NCI-H1417 treated with DMSO at 0.1 percent for 48 hours (cell line): ENCODE measurements around the gene STAT3.
"Not testable (repeated sequence)": the region's sequence is repeated elsewhere in the genome, so short reads cannot be mapped to it uniquely, and the experiment has no call there.

Experiments used
- DNase-seq: peaks from one replicate; lab custom pipeline; 2025; lab: John Stamatoyannopoulos, UW

The STAT3 gene

DNA sequence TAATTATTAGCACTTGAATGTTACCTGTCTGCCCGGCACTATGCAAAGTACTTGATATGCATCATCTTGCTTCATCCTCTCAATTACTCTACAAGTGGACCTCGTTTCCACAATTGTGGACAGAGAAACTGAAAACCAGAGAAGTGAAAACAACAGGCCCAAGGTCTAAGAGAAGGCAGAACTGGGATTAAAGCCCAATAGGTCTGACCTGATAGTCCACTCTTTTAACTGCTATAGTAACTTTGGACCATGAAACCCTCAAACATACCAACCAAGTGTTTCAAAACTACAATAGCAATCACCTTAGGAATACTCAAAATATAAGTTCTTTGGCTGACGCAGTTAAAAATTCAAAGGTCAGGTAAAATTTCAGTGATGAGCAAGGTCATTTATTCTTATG, 7.3 kb downstream of the STAT3 start:
- no peak for DNase-seq

DNA sequence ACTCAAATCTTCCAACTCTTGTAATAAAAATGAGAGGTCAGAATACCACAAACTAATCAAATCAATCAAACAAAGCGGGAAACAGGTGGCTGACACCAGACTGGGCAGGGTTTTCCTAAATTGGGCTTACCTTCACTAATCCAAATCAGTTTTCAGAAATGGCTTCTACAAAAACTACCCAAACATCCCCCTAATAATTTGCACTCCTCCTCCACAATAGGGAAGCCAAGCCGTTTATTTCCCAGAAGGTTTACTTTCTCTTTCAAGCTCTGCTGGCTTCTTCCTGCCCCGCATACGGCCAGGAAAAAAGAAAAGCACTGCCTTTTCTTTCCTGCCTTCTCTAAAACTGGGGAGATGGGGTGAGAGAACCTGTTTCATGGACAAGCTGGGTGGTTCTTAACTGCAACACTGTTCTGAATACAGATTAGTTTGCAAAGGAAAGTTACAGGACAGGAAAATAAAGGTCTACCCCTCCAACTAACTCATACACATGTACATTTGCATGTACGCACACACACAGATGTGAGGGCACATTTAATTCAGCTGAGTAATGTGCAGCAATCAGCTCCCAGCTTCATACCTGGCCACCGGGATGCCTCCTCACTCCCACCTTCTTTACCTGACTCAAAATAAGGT, 9.2 kb downstream of the STAT3 start:
- DNase-seq = no peak

GRCh38 chr17:42378359-42378958, 9.8 kb downstream of the STAT3 start:
- DNase-seq = no peak

GRCh38 chr17:42373896-42374295, 14.3 kb downstream of the STAT3 start:
- no peak for DNase-seq

DNA sequence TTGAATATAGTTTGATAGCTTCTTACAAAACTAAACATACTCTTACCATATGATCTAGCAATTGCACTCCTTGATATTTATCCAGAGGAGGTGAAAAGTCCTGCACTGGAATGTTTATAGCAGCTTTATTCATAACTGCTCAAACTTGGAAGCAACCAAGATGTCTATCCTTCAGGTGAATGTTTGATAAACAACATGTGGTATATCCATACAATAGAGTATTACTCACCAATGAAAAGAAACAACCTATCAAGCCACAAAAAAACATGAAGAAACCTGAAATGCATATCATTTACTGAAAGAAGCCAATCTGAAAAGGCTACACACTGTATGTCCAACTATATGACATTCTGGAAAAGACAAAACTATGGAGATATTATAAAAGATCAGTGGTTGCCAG, 16.1 kb downstream of the STAT3 start:
- DNase-seq = no peak

DNA sequence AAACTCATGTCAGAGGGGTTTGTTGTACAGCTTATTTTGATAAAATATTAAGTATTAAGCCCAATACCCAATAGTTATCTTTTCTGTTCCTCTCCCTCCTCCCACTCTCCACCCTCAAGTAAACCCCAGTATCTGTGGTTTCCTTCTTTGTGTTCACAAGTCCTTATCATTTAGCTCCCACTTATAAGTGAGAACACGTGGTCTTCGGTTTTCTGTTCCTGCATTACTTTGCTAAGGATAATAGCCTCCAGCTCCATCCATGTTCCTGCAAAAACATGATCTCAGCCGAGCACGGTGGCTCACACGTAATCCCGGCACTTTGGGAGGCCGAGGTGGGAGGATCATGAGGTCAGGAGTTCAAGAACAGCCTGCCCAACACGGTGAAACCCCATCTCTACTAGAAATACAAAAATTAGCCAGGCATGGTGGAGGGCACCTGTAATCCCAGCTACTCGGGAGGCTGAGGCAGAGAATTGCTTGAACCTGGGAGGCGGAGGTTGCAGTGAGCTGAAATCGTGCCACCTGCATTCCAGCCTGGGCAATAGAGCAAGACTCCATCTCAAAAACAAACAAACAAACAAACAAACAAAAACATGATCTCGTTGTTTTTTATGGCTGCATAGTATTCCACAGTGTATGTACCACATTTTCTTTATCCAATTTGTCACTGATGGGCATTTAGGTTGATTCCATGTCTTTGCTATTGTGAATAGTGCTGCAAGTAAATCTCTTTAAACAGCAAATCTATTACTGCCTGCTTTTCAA, 19.3 kb downstream of the STAT3 start:
- not testable (repeated sequence) for DNase-seq

DNA sequence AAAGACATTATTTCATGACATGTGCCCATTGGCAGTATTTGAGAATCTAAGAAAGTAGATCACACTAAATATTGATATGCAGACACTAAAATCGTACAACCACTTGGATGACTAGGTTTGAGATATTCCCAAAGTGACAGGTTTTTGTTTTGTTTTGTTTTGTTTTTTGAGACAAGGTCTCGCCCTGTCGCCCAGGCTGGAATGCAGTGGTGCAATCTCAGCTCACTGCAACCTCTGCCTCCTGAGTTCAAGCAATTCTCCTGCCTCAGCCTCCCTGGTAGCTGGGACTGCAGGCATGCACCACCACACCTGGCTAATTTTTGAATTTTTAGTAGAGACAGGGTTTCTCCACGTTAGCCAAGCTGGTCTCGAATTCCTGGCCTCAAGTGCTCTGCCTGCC, 19.9 kb downstream of the STAT3 start:
- DNase-seq = not testable (repeated sequence)

DNA sequence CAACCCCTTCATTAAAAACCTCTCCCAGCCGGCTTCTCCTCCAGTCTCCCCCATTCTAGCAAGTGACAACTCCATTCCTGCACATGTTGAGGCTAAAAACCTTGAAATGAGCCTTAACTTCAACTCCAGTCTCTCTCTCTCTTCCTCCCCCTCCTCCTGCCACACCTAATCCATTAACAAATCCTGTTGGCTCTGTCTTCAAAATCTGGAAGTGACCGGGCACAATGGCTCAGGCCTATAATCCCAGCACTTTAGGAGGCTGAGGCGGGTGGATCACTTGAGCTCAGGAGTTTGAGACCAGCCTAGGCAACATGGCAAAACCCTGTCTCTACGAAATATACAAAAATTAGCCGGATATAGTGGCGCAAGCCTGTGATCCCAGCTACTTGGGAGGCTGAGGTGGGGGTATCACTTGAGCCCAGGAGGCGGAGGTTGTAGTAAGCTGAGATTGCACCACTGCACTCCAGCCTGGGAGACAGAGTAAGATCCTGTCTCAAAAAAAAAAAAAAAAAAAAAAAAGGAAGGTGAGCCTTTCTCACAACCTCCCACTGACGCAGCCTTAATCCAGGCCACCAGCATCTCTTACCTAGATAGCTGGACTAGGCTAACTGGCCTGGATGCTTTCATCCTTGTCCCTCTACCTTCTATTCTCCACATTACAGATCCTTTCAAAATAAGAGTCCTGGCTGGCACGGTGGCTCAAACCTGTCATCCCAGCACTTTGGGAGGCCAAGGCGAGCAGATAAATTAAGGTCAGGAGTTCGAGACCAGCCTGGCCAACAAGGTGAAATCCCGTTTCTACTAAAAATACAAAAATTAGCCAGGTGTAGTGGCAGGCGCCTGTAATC, 21.8 kb downstream of the STAT3 start:
- DNase-seq = not testable (repeated sequence)

DNA sequence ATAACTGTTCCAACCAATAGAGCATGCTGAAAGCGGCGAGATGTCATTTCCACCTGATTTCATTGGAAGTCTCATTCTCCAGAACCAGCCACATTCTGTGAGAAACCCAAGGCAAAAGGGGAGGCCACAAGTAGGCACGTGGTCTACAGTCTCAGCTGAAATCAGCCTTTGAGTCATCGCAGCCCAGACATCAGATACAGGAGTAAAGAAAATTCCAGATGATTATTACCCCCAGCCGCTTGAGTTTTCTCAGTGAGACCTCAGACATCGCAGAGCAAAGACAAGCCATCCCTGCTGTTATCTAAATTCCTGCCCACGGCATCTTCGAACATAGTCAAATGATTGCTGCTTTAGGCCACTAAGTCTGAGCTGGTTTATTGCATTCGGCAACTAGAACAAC, 23.1 kb downstream of the STAT3 start:
- DNase-seq = no peak

GRCh38 chr17:42363767-42364585, 24.3 kb downstream of the STAT3 start:
- no peak for DNase-seq

DNA sequence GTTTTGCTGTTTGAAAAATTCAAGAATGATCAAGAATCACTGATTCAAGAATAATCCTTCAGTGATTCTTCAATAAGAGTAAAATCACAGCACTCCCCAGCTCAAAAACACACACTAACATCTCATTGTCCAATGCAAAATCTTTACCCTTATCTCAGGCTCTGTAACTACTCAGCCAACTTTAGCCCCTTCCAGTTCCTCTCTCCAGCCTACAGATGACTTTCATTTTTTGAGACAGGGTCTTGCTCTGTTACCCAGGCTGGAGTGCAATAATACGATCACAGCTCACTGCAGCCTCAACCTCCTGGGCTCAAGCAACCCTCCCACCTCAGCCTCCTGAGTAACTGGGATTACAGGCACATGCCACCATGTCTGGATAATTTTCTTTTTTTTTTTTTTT, 25.0 kb downstream of the STAT3 start:
- DNase-seq = no peak

DNA sequence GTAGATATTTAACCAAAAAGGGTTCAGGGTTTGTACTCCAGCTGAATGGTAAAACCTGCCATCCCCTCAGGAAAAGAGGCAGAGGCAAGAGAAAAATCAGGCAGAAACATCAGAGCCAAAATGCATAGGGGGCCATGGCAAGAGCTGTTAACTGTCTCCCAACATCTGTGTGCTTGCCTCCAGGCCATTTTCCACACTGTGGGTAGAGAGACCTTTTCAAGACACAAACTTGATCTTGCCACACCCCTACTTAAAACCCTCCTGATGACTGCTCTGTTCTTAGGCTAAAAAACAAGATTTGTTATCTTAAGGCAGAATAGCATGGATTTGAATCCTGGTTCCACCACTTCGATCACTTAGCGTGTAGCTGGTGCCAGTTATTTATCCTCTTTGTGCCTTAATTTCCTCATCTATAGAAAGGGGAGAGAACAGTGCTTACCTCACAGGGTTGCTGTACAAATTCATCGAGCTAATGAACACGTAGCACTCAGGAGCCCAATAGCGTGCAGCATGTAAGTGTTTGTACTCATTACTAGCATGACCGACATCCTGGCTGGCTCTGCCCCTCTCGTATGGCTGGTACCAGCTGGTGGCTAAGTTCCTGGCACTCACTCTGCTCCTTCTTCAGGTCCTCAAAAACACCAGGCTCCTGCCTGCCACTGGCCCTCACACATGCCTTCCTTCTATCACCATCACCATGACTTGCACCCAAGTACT, 25.8 kb downstream of the STAT3 start:
- no peak for DNase-seq

- no peak for DNase-seq
Observed at GRCh38 chr17:42361781-42362186, 26.5 kb downstream of the STAT3 start.

GRCh38 chr17:42360388-42360787, 27.9 kb downstream of the STAT3 start:
- not testable (repeated sequence) for DNase-seq

DNA sequence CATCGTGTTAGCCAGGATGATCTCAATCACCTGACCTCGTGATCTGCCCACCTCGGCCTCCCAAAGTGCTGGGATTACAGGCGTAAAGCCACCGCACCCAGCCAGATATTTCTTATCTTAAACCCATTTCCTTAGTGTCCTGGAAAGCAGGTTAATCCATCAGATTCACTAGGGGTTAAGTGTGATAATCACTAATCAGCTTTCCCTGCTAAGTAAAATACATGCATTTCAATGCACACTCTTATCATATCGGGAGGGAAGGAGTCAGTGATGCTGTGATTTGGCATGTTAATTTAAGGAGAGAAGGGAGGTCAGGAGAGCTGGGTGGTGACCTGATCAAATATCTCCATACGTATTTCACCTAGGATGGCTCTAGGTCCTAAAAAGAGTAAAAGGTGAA, 29.1 kb downstream of the STAT3 start:
- DNase-seq = no peak

DNA sequence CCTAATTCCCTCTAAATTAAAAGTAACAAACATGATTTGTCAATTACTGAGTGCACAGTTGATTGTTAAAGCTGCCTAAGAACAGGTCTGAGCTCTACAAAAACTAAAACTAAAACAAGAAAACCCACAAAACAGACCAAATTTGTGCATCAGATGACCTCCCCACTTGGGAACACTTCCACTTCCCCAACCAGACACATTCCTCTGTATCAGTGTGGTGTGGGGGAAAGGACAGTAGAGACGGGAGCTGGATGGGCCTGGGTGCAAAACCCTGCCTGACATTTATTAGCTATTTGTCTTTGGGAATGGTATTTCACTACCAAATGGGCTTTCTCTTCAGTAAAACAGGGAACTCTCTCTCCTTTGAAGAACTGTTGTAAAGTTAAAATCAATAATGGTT, 29.8 kb downstream of the STAT3 start:
- no peak for DNase-seq

DNA sequence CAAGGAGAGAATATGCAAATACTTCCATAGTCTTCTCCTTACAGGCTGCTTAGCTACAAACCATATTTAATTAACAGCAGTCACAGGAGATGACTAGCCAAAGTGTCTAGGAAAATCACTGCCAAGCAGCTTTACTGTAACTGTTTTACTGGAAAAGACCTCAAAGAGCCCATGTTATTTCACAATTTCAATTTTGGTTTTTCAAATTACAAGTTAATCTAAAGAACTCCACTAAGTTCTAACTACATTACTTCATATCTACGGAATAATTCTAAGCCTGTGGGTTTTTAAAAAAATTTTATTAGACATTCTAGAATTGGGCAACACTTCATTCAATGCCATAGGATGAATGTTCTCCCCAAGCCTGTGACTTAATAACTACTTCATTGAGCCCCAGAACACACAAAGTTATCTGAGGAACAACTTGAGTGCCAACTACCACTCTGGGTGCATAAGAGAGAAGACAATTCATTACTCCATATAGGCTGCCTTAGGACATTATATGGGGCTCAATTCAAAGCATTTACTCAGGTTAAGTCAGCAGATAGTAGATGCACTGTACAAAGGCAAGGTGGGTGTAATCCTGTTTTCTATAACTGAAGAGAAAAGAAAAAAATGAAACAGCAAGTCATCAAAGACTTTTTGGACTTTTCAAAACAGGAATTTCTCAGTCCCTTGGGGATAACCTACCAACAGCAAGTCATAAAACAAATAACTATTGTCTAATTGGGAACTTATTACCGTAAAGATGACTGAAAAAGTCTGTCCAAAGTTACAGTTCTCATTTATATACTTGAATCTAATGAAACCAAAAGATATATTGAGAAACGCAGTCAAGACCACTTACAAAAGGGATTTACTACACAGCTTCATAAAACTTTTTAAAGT, 33.0 kb downstream of the STAT3 start:
- DNase-seq = no peak

DNA sequence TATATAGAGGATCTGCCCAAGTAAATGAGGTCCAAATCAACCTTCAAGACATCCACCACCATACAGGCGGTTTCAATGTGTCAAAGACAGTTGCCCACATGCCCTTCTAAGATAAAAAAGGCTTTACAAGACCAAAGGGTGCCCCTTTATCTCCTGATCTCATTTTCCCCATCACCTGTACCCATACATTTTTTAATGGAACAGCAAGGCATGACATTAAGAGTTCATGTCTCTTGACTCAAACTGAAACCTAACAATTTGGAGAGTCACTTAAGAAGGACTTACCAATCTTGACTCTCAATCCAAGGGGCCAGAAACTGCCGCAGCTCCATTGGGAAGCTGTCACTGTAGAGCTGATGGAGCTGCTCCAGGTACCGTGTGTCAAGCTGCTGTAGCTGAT, 40.1 kb downstream of the STAT3 start:
- no peak for DNase-seq

GRCh38 chr17:42347606-42348005, 40.6 kb downstream of the STAT3 start:
- DNase-seq = no peak

- no peak for DNase-seq
Observed at GRCh38 chr17:42347198-42347597, 41.0 kb downstream of the STAT3 start.
